ENCODE measurements around the gene CCAR1.

DNA sequence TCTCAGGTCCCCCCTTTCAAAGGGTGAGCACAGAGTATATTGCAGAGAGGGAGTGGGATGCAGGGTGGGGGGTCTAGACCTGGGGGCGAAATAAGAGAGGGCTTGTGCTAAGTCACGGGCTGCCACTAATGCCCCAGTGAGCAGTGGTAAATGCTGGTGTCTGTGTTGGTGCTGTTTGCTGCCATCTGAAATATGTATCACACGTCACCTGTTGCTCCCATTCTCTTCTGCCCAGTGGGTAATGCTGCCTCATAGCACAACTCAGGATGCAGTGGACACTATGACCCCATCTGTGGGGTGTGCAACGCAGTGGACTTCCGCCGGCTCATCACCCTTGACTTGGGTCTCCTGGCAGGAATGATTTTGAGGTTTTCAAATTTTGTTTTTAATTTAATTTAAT lies 108.9 kb downstream of the CCAR1 start:
- TF ChIP-seq, protein P1, sequence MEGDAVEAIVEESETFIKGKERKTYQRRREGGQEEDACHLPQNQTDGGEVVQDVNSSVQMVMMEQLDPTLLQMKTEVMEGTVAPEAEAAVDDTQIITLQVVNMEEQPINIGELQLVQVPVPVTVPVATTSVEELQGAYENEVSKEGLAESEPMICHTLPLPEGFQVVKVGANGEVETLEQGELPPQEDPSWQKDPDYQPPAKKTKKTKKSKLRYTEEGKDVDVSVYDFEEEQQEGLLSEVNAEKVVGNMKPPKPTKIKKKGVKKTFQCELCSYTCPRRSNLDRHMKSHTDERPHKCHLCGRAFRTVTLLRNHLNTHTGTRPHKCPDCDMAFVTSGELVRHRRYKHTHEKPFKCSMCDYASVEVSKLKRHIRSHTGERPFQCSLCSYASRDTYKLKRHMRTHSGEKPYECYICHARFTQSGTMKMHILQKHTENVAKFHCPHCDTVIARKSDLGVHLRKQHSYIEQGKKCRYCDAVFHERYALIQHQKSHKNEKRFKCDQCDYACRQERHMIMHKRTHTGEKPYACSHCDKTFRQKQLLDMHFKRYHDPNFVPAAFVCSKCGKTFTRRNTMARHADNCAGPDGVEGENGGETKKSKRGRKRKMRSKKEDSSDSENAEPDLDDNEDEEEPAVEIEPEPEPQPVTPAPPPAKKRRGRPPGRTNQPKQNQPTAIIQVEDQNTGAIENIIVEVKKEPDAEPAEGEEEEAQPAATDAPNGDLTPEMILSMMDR (conservative IDR thresholded peaks at IDR 0.05) = no peak
- TF ChIP-seq ZFX (IDR thresholded peaks at IDR 0.05) = no peak
